T follicular helper cell (primary cell): ENCODE measurements around the gene POLE.
A peak's percentile ranks its signal among the peaks of the same experiment; 100 is the strongest.
"Not testable (repeated sequence)": the region's sequence is repeated elsewhere in the genome, so short reads cannot be mapped to it uniquely, and the experiment has no call there.

Experiments
- DNase-seq: peaks from one replicate; pipeline ENCODE4 v3.0.0-alpha.2; 2020; ENCODE audit warnings: low read depth

The POLE gene

DNA sequence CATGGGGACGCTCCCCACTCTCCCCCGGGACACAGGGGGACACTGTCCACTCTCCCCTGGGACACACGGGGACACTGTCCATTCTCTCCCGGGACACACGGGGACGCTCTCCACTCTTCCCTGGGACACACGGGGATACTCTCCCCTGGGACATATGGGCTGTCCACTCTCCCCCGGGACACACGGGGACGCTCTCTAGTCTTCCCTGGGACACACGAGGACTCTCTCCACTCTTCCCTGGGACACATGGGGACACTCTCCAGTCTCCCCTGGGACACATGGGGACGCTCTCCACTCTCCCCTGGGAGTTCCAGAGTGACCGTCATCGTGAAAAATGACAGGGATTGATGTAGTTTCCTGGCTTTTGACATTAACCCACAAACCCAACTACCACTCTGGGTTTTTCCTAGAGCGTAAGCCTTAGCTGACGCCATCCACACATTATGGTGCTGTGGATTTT is 71.5 kb downstream of the POLE start:
- no peak for DNase-seq

GRCh38 chr12:132614861-132615578 is 72.1 kb downstream of the POLE start:
- peak; percentile 70 for DNase-seq

DNA sequence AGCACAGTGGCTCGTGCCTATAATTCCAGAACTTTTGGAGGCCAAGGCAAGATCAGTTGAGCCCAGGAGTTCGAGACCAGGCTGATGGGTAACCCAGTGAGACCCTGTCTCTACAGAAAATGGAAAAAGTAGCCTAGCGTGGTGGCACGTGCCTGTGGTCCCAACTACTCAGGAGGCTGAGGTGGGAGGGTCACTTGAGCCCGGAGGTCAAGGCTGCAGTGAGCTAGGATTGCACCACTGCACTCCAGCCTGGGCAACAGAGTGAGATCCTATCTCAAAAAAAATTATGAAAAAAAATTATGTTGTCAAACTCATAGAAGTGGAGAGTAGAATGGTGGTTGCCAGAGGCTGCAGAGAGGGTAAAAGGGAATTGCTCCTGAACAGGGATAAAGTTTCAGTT is 73.1 kb downstream of the POLE start:
- no peak for DNase-seq

- DNase-seq, result no peak
Measured at GRCh38 chr12:132611620-132612019, 75.5 kb downstream of the POLE start.

GRCh38 chr12:132610866-132611602 is 76.1 kb downstream of the POLE start:
- DNase-seq, result no peak

- DNase-seq, result no peak
Measured at GRCh38 chr12:132610051-132610759, 76.9 kb downstream of the POLE start, which contains the start of gene LRCOL1. Gene LRCOL1 (minus strand): TSS chr12:132610582. CDS start chr12:132606251, 4,331 bp downstream.

GRCh38 chr12:132608231-132609171 is 78.6 kb downstream of the POLE start:
- no peak for DNase-seq

GRCh38 chr12:132606927-132607326 is 80.2 kb downstream of the POLE start:
- DNase-seq, result no peak

- no peak for DNase-seq
Measured at GRCh38 chr12:132606466-132606865, 80.7 kb downstream of the POLE start.

GRCh38 chr12:132605892-132606291 is 81.2 kb downstream of the POLE start:
- no peak for DNase-seq

DNA sequence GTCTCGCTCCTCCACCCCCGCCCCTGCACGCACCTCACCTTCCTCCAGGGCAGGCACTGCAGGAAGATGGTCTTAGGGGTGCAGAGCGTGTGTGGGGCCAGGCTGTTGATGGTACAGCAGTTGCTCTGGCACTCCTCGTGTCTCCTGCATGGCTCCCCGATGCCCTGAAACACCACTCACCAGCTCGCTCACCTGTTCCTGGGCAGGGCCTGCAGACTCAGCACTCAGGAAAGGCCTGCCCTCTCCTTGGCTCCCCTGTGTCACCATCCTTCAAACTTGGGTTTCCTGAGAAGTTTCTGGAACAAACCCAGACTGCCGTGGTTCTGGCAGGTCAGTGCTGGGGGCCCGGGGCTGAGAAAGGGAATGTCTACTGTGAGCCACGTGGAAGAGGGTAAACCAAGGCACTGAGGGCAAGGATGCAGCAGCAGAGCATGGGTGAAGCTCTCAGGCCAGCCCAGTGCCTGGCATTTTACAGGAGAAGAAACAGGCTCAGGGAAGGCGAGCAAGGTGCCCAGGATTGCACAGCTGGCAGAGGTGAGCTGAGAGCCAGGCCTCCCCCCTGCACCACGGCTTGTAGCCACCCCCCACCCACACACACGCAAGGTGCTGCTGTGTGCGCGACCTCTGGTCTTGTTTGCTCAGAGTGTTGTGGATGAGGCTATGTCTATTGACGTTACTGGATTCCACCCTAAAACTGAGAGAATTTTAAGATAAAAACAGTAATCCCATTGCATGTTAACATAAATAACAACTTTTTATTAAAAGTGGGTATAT is 82.3 kb downstream of the POLE start:
- DNase-seq, result no peak

GRCh38 chr12:132604151-132604618 is 83.0 kb downstream of the POLE start:
- DNase-seq, result no peak

- no peak for DNase-seq
Measured at GRCh38 chr12:132603240-132604150, 83.6 kb downstream of the POLE start.

DNA sequence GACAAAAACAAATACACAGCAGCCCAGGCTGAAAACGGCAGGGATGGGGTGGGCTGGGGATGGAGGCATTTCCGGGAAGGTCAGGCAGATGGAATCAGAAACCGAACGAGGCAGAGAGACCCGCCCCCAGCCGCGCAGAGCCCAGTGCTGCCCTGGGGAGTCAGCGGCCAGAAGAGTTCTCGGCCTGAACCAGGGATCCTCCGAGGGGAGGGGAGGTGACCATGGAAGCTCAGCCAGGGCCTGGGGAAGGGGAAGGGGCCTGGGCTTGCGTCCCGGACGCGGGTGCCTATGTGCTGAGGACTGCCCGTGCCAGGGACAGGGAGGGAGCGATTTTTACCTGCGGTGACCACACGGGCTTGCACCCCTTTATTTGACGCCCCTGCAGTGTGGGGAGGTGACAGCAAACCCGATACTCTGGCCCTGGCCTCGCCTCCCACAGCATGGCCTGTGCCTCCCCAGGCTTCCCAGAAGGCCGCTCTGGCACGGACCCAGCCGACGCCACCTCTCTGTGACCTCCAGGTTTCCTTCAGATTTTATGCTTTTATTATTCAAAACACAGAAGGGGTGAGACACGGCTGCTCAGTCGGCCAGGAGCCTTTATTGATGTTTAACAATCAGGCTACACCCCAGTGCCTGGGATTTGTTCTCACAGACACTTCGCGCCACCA is 84.4 kb downstream of the POLE start:
- no peak for DNase-seq

- DNase-seq, result no peak
Measured at GRCh38 chr12:132601171-132601883, 85.8 kb downstream of the POLE start.

GRCh38 chr12:132600048-132601032 is 86.8 kb downstream of the POLE start:
- no peak for DNase-seq

DNA sequence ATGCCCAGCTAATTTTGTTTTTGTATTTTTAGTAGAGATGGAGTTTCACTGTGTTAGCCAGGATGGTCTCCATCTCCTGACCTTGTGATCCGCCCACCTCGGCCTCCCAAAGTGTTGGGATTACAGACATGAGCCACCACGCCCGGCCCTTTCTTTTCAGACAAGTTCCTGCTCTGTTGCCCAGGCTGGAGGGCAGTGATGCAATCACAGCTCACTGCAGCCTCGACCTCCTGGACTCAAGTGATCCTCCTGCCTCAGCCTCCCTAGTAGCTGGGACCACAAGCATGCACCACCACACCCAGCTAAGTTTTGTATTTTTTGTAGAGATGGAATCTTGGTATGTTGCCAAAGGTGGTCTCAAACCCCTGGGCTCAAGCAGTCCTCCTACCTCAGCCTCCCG is 87.6 kb downstream of the POLE start:
- not testable (repeated sequence) for DNase-seq
